GM04503 (cell line): ENCODE measurements around the gene MSH3.
"Not testable (repeated sequence)": the region's sequence is repeated elsewhere in the genome, so short reads cannot be mapped to it uniquely, and the experiment has no call there.

Experiments used
- DNase-seq: peaks from one replicate; pipeline ENCODE4 v3.0.0-alpha.2; 2012; ENCODE audit warnings: low read depth

The MSH3 gene

GRCh38 chr5:80853413-80853812 is 199.0 kb downstream of the MSH3 start:
- no peak for DNase-seq

GRCh38 chr5:80854583-80854982 is 200.1 kb downstream of the MSH3 start:
- no peak for DNase-seq

DNA sequence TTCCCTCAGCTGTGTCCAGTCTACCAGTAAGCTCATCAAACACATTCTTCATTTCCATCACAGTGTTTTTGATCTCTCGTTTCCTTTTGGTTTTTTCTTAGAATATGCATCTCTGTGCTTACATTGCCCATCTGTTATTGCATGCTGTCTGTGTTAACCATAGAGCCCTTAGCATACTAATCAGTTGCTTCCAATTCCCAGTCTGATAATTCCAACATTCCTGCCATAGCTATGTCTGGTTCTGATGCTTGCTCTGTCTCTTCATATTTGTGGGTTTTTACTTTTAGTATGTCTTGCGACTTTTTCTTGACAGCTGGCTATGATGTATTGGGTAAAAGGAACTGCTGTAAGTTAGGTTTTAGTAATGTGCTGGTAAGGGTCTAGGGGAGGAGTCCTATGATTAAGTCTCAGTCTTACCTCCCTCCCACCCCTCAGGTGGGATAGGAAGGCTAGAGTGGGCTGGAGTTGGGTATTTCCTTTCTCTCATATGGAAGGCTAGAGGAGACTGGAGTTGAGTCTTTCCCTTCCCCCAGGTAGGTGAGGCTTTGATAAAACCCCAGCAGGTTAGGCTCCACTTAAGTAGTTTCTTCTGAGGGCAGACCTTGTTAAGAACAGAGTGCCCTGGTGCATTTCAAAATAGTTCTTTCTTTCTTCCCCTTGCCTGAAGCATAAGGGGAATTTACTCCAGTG is 206.6 kb downstream of the MSH3 start:
- peak; percentile 65 for DNase-seq

- DNase-seq, result no peak
These were observed 209.3 kb downstream of the MSH3 start for GRCh38 chr5:80863708-80864107.

DNA sequence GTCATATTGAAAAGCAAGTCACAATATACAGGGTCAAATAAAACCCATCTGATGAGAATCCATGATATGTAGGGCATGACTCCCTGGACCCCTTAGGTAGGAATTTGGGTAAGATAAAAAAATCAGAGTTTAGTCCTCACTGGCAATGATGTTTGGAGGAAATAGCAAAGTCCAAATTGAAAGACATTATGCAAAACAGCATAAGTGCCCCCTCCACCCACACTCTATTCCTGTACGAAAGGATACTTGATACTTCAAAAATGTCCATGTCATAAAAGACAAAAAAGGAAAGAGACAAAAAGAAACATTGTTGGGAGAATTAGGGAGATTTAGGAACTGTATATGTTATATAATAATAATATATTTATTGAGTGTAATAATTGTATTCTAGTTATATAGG is 209.7 kb downstream of the MSH3 start:
- DNase-seq, result no peak

- DNase-seq, result no peak
These were observed 210.4 kb downstream of the MSH3 start for GRCh38 chr5:80864706-80865435.

DNA sequence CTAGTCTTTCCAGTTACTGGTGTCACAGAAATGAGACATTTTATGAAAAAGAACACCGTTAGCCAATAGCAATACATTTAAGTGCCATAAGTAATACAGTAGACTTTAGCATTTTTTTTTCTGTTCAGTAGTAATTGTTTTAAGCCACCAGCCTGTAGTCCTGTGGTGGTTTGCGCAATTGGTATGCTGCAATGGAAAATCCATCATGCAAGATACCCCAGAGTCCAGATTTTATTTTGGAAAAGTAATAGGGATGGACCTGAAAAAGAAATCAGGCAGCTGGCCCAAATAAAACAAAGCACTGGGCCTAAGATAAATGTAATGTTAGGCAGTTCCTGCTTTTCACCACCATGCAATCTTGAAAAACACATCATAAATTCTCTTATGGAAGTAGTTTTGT is 211.1 kb downstream of the MSH3 start:
- no peak for DNase-seq

GRCh38 chr5:80866371-80866770 is 211.9 kb downstream of the MSH3 start:
- no peak for DNase-seq

DNA sequence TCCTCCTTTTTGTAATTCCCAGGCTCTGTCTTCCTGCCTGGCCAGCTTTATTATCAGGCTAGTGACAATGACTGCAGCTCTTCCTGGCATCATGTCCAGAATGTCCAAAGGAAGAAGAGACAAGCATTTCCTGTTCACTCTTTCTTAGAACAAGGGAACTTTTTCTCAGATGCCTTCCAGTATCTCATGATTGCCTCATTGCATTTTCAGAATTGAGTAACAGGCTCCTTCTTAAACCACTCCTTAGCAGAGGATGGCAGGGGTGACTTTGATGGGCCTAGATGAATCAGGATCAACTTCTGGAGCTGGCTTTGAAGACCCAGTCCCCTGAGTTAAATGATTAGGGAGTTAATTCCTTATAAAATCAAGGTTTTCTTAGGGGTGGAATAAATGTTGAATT is 212.8 kb downstream of the MSH3 start:
- no peak for DNase-seq

DNA sequence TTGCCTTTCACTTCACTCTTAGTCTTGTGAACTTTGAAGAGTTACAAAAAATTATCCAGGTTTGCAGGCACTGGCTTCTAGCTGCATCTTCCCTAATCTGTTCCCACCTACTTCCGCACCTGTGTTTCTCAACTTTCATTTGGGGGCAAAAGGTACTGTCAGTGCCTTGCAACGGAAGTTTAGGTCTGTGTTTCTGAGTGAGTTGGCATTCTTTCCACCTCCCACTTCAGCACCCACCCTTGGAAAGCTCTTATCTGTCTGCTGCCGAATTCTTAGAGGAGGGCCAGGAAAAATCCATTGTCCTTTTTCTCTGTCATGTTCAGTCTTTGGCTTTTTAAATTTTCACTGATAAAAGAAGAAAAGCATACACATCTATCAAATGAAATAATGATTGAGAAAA is 216.0 kb downstream of the MSH3 start:
- no peak for DNase-seq

GRCh38 chr5:80871541-80871961 is 217.1 kb downstream of the MSH3 start:
- DNase-seq, result no peak

GRCh38 chr5:80874162-80874561 is 219.7 kb downstream of the MSH3 start:
- DNase-seq, result no peak

DNA sequence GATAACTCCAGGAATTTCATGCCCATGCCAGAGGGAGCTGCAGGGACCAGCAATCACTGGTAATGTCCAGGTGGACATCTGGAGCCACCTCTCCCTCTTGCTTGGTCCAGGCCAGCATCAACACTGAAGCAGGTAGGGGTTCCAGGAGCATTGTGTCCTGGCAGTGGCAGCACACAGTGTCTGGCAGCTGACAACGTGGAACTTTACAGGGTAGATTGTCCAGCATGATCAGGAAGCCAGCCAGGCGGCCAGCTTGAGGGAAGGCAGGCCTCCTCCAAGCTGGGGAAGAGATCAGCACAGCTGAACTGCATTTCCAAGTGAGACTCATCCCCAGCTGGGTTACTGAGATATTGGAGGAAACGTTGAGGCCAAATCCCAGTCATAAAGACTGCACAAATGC is 223.1 kb downstream of the MSH3 start:
- DNase-seq, result no peak

GRCh38 chr5:80881726-80882125 is 227.3 kb downstream of the MSH3 start:
- no peak for DNase-seq

DNA sequence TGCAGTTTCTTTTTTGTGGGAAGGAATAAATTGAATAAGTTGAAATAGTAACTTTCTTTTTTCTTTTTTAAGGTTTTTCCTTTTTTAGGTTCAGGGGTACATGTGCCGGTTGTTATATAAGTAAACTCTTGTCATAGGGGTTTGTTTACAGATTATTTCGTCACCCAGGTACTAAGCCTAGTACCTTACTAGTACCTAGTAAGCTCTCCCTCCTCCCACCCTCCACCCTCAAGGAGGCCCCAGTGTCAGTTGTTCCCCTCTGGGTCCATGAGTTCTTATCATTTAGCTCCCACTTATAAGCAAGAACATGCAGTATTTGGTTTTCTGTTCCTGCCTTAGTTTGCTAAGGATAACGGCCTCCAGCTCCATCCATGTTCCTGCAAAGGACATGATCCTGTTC is 228.9 kb downstream of the MSH3 start:
- DNase-seq, result not testable (repeated sequence)

- no peak for DNase-seq
These were observed 229.8 kb downstream of the MSH3 start for GRCh38 chr5:80884086-80884813.

DNA sequence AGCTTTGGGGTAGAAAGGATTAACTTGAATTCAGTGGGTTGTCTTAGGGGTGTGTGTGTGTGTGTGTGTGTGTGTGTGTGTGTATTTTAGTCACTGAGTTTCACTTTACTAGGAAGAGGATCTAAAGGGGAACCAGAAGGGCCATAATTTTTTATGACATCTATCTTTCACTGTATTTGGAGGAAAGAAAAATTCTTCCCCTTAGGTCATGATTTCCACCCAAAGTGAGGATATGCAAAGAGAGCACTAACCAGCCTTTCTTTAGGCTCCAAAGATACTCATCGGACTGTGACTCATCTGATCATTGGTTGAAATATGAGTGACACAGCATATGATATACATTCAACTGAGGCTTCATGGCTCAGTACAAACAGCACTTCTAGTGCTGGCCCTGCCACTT is 230.5 kb downstream of the MSH3 start:
- DNase-seq, result no peak

- no peak for DNase-seq
These were observed 231.0 kb downstream of the MSH3 start for GRCh38 chr5:80885396-80886000.

DNA sequence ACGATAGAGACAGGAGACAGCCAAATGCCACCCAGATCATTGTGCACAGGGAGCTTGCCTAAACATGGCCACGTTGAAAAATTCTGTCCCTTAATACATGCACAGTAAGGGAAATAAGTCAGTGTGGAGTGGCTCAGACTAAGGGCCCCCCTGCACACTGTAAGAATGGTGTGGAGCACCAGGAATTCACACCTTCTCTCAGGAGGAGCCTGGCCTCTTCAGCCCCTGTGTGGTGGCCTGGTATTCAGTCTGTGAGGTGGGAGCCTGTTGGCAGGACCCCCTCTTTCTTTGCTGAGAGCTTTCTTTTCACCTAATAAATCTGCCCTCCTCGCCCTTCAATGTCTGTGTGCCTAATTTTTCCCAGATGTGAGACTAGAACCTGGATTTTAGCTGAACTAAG is 239.6 kb downstream of the MSH3 start:
- DNase-seq, result no peak

GRCh38 chr5:80895523-80895922 is 241.1 kb downstream of the MSH3 start:
- DNase-seq, result no peak

GRCh38 chr5:80902624-80903023 is 248.2 kb downstream of the MSH3 start:
- not testable (repeated sequence) for DNase-seq

DNA sequence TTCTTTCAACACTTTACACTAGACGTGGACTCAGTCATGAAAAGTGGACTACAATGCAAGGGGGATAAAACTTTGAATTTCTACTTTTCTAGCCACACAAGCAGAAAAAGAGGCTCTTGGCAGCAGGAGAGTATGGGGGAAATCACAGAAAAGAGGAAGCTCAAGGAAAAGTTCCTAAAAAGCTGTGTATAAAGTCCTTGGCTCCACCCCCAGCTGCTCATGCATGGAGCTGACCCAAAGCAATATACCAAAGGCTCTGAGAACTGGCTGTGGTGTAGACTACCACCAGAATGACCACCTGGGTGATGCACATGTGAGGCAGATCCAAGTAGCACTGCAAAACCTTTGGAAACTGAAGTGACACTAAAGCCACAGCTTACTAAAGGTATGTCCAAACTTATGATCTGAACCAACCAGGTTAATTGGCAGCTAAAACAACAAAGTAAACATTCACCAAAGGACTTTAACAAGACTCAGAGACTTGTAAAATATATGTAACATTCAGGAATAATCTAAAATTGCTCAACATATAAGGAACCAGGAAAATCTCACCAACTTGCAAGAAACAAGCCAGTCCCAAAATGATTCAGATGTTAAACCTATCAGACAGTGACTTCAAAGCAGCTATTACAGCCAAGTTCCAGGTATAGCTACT is 250.2 kb downstream of the MSH3 start:
- no peak for DNase-seq
